Measurements from ENCODE around the gene OTUB2.

OTUB2 gene

DNA sequence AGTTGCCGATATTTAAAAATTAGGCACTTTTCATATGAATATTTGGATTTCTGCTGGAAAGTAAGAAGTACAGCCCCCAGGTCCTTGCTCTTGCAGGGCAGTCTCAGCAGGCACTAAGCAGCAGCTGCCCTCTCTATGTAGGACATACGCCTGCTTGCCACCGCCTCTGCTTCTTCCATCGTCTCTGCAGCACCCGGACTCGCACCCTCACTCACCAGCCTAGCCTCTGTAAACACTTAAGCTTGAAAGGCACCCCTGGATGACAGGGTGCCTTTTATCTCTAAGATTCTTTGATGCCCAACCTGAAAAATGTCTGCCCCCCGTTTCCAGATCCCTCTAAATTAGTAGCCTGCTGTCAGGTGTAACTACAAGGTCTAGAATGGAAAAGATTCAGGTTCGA, 19.0 kb downstream of the OTUB2 start:
- Histone ChIP-seq H3K4me3 (ENCODE audit: low read depth, low read length, poor library complexity, severe bottlenecking) (no peak overlapping the region), H3K4me1 (ENCODE audit: insufficient read depth, low read length, severe bottlenecking) (no peaks in the 10 kb centered on the region), H3K9me2 (ENCODE audit: low read depth, low read length) (no peaks in the 10 kb centered on the region), H3K36me3 (ENCODE audit: insufficient read depth, low read length) (peaks cover 57% of the 10 kb centered on the region), H3K27me3 (ENCODE audit: insufficient read depth, low read length) (no peaks in the 10 kb centered on the region), H4K20me1 (ENCODE audit: insufficient read depth, low read length) (no peaks in the 10 kb centered on the region), H2AFZ (ENCODE audit: low read length) (no peak overlapping the region), H3K4me2 (ENCODE audit: low read length) (no peak overlapping the region), H3K79me2 (ENCODE audit: insufficient read depth, low read length) (no peaks in the 10 kb centered on the region), H3K9ac (ENCODE audit: low read length) (no peak overlapping the region), H3K27ac (ENCODE audit: low read depth, low read length, poor library complexity, severe bottlenecking) (no peak overlapping the region), H3F3A (ENCODE audit: insufficient read depth, low read length) (no peaks in the 10 kb centered on the region), H3K9me3 (ENCODE audit: low read length) (no peaks in the 10 kb centered on the region)
- no peak for TF ChIP-seq EZH2 (IDR thresholded peaks at IDR 0.05; ENCODE audit: borderline replicate concordance, low read length)
- TF ChIP-seq, protein P1, sequence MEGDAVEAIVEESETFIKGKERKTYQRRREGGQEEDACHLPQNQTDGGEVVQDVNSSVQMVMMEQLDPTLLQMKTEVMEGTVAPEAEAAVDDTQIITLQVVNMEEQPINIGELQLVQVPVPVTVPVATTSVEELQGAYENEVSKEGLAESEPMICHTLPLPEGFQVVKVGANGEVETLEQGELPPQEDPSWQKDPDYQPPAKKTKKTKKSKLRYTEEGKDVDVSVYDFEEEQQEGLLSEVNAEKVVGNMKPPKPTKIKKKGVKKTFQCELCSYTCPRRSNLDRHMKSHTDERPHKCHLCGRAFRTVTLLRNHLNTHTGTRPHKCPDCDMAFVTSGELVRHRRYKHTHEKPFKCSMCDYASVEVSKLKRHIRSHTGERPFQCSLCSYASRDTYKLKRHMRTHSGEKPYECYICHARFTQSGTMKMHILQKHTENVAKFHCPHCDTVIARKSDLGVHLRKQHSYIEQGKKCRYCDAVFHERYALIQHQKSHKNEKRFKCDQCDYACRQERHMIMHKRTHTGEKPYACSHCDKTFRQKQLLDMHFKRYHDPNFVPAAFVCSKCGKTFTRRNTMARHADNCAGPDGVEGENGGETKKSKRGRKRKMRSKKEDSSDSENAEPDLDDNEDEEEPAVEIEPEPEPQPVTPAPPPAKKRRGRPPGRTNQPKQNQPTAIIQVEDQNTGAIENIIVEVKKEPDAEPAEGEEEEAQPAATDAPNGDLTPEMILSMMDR (IDR thresholded peaks at IDR 0.05; ENCODE audit: low read length) = no peak

DNA sequence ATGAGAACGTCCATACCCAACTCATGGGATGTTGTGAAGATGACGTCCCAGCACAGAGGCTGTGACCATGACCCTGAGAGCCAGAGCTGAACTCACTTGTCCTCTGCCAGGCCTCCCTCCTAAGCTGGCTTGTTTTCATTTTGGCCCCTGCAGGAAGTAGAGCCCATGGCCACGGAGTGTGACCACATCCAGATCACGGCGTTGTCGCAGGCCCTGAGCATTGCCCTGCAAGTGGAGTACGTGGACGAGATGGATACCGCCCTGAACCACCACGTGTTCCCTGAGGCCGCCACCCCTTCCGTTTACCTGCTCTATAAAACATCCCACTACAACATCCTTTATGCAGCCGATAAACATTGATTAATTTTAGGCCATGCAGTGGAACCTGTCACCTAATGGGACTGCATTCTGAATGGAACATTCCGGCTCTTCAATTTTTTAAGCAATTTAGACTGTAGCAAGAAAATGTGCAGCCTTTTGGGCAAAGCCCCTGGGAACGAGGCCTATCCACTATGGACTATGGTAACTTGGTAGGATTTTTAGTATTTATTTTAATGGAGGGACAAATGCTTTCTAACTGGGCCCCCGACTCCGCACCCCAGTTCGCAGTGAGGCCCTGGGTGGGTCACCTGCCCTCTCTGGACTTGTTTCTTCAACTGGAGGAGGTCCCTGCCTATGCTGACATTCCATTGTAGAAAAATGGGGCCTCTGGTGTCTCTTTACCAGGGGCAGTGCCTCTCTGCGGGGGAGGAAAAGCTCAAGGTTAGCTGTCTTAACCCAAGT, 19.6 kb downstream of the OTUB2 start:
- Histone ChIP-seq H4K20me1 (ENCODE audit: insufficient read depth, low read length) (no peaks in the 10 kb centered on the region), H3K36me3 (ENCODE audit: insufficient read depth, low read length) (peaks cover 64% of the 10 kb centered on the region), H3K27ac (ENCODE audit: low read depth, low read length, poor library complexity, severe bottlenecking) (no peak overlapping the region), H3K4me1 (ENCODE audit: insufficient read depth, low read length, severe bottlenecking) (no peaks in the 10 kb centered on the region), H2AFZ (ENCODE audit: low read length) (no peak overlapping the region), H3F3A (ENCODE audit: insufficient read depth, low read length) (no peaks in the 10 kb centered on the region), H3K27me3 (ENCODE audit: insufficient read depth, low read length) (no peaks in the 10 kb centered on the region), H3K79me2 (ENCODE audit: insufficient read depth, low read length) (no peaks in the 10 kb centered on the region), H3K4me2 (ENCODE audit: low read length) (no peak overlapping the region), H3K4me3 (ENCODE audit: low read depth, low read length, poor library complexity, severe bottlenecking) (no peak overlapping the region), H3K9me2 (ENCODE audit: low read depth, low read length) (no peaks in the 10 kb centered on the region), H3K9ac (ENCODE audit: low read length) (no peak overlapping the region), H3K9me3 (ENCODE audit: low read length) (no peaks in the 10 kb centered on the region)
- TF ChIP-seq, protein P1 (IDR thresholded peaks at IDR 0.05; ENCODE audit: low read length) = no peak
- no peak for TF ChIP-seq EZH2 (IDR thresholded peaks at IDR 0.05; ENCODE audit: borderline replicate concordance, low read length)

GRCh38 chr14:94046696-94047250, 20.6 kb downstream of the OTUB2 start:
- peaks cover 74% of the 10 kb centered on the region for H3K36me3 ChIP-seq (ENCODE audit: insufficient read depth, low read length)

More at GRCh38 chr14:94046696-94047250, 20.6 kb downstream of the OTUB2 start:
- no peaks in the 10 kb centered on the region for H3K4me1 ChIP-seq (ENCODE audit: insufficient read depth, low read length, severe bottlenecking)
- no peaks in the 10 kb centered on the region for H3K9me3 ChIP-seq (ENCODE audit: low read length)
- H3K79me2 ChIP-seq (ENCODE audit: insufficient read depth, low read length) = no peaks in the 10 kb centered on the region
- H4K20me1 ChIP-seq (ENCODE audit: insufficient read depth, low read length) = no peaks in the 10 kb centered on the region
- no peak overlapping the region for H3K27ac ChIP-seq (ENCODE audit: low read depth, low read length, poor library complexity, severe bottlenecking)
- H3F3A ChIP-seq (ENCODE audit: insufficient read depth, low read length) = no peaks in the 10 kb centered on the region
- H3K4me2 ChIP-seq (ENCODE audit: low read length) = no peak overlapping the region
- H3K4me3 ChIP-seq (ENCODE audit: low read depth, low read length, poor library complexity, severe bottlenecking) = no peak overlapping the region
- H3K9me2 ChIP-seq (ENCODE audit: low read depth, low read length) = no peaks in the 10 kb centered on the region
- no peak overlapping the region for H2AFZ ChIP-seq (ENCODE audit: low read length)
- no peaks in the 10 kb centered on the region for H3K27me3 ChIP-seq (ENCODE audit: insufficient read depth, low read length)
- no peak overlapping the region for H3K9ac ChIP-seq (ENCODE audit: low read length)
- TF ChIP-seq, protein P1 (IDR thresholded peaks at IDR 0.05; ENCODE audit: low read length) = no peak
- no peak for TF ChIP-seq EZH2 (IDR thresholded peaks at IDR 0.05; ENCODE audit: borderline replicate concordance, low read length)
